ENCODE measurements around the gene TRAF2.

TRAF2 gene

GRCh38 chr9:136907011-136907914 is 20.9 kb downstream of the TRAF2 start:
- TF ChIP-seq GATA3 (IDR thresholded peaks at IDR 0.05; ENCODE audit: low read depth, low read length) (no peak), GATA2 (IDR thresholded peaks at IDR 0.05; ENCODE audit: low read depth, low read length) (no peak)

- TF ChIP-seq GATA3 (IDR thresholded peaks at IDR 0.05; ENCODE audit: low read depth, low read length) (no peak), GATA2 (IDR thresholded peaks at IDR 0.05; ENCODE audit: low read depth, low read length) (no peak)
Measured at GRCh38 chr9:136910197-136910900, 24.0 kb downstream of the TRAF2 start.

GRCh38 chr9:136910901-136911245 is 24.6 kb downstream of the TRAF2 start:
- no peak for TF ChIP-seq GATA3 (IDR thresholded peaks at IDR 0.05; ENCODE audit: low read depth, low read length)
- no peak for TF ChIP-seq GATA2 (IDR thresholded peaks at IDR 0.05; ENCODE audit: low read depth, low read length)

- no peak for TF ChIP-seq GATA3 (IDR thresholded peaks at IDR 0.05; ENCODE audit: low read depth, low read length)
- TF ChIP-seq GATA2 (IDR thresholded peaks at IDR 0.05; ENCODE audit: low read depth, low read length): no peak
Measured at GRCh38 chr9:136913701-136914438, 27.6 kb downstream of the TRAF2 start.

GRCh38 chr9:136915632-136916329 is 29.5 kb downstream of the TRAF2 start:
- TF ChIP-seq GATA3 (IDR thresholded peaks at IDR 0.05; ENCODE audit: low read depth, low read length) (no peak), GATA2 (IDR thresholded peaks at IDR 0.05; ENCODE audit: low read depth, low read length) (no peak)

- no peak for TF ChIP-seq GATA2 (IDR thresholded peaks at IDR 0.05; ENCODE audit: low read depth, low read length)
- TF ChIP-seq GATA3 (IDR thresholded peaks at IDR 0.05; ENCODE audit: low read depth, low read length): no peak
Measured at GRCh38 chr9:136916330-136917184, 30.2 kb downstream of the TRAF2 start.

GRCh38 chr9:136917902-136918301 is 31.6 kb downstream of the TRAF2 start:
- TF ChIP-seq GATA2 (IDR thresholded peaks at IDR 0.05; ENCODE audit: low read depth, low read length): no peak
- TF ChIP-seq GATA3 (IDR thresholded peaks at IDR 0.05; ENCODE audit: low read depth, low read length): no peak

- TF ChIP-seq GATA3 (IDR thresholded peaks at IDR 0.05; ENCODE audit: low read depth, low read length): no peak
- TF ChIP-seq GATA2 (IDR thresholded peaks at IDR 0.05; ENCODE audit: low read depth, low read length): no peak
Measured at GRCh38 chr9:136920069-136920468, 33.8 kb downstream of the TRAF2 start.

- TF ChIP-seq GATA2 (IDR thresholded peaks at IDR 0.05; ENCODE audit: low read depth, low read length): no peak
- no peak for TF ChIP-seq GATA3 (IDR thresholded peaks at IDR 0.05; ENCODE audit: low read depth, low read length)
Measured at GRCh38 chr9:136920734-136921231, 34.5 kb downstream of the TRAF2 start.

- TF ChIP-seq GATA3 (IDR thresholded peaks at IDR 0.05; ENCODE audit: low read depth, low read length) (no peak), GATA2 (IDR thresholded peaks at IDR 0.05; ENCODE audit: low read depth, low read length) (no peak)
Measured at GRCh38 chr9:136921307-136921706, 35.0 kb downstream of the TRAF2 start.

GRCh38 chr9:136921718-136922117 is 35.4 kb downstream of the TRAF2 start:
- TF ChIP-seq GATA2 (IDR thresholded peaks at IDR 0.05; ENCODE audit: low read depth, low read length) (no peak), GATA3 (IDR thresholded peaks at IDR 0.05; ENCODE audit: low read depth, low read length) (no peak)

- TF ChIP-seq GATA2 (IDR thresholded peaks at IDR 0.05; ENCODE audit: low read depth, low read length): no peak
- no peak for TF ChIP-seq GATA3 (IDR thresholded peaks at IDR 0.05; ENCODE audit: low read depth, low read length)
Measured at GRCh38 chr9:136922540-136922939, 36.2 kb downstream of the TRAF2 start.

GRCh38 chr9:136923881-136924280 is 37.6 kb downstream of the TRAF2 start:
- TF ChIP-seq GATA3 (IDR thresholded peaks at IDR 0.05; ENCODE audit: low read depth, low read length) (no peak), GATA2 (IDR thresholded peaks at IDR 0.05; ENCODE audit: low read depth, low read length) (no peak)

Measured in SH-SY5Y (cell line).